ENCODE data around the gene LBHD2.

GRCh38 chr14:103118018-103118662 lies 34.1 kb downstream of the LBHD2 start:
- TF ChIP-seq POLR2AphosphoS5 (IDR thresholded peaks at IDR 0.05; ENCODE audit: borderline replicate concordance, low read depth, low read length) (no peak), EZH2 (IDR thresholded peaks at IDR 0.05) (no peak), FOXP2 (optimal IDR thresholded peaks at IDR 0.05; ENCODE audit: control extremely low read depth, extremely low read length, insufficient read depth) (no peak)
